GM18870 (cell line): ENCODE data around the gene FNDC8.
"Not testable (repeated sequence)": the region's sequence is repeated elsewhere in the genome, so short reads cannot be mapped to it uniquely, and the experiment has no call there.

Source experiments
- ATAC-seq: cut with Tn5 transposase; IDR thresholded peaks from one replicate; pipeline ENCODE4 v1.9.1; 2021; ENCODE audit warnings: moderate library complexity; ENCODE audit not compliant: unreplicated experiment

FNDC8 gene

DNA sequence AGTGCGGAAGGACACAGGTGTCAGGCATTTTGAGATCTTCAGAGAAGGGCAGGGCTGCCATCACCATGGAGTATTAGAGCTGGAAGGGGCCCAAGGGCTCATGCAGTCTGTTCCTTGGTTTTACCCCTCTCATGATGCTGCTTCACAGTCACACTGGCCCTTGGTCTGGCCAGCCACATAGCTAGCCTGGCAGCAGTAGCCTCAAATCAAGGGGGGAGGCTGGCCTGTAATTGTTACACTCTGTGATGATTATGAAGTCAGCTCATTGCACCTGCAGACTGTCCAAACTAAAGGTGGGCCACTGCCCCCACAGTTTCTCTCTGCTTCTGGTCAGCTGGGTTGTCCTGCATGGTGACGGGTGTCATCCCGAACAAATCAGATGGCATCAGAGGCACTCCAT, at the start of gene FNDC8:
Gene FNDC8 (plus strand): TSS at position 301 of the 400 bp plus-strand sequence. CDS start 79 bp downstream, at position 380.
- no peak for ATAC-seq

GRCh38 chr17:35073183-35073790, 48.1 kb upstream of the FNDC8 start:
- no peak for ATAC-seq

GRCh38 chr17:35073991-35074627, 47.3 kb upstream of the FNDC8 start:
- no peak for ATAC-seq

DNA sequence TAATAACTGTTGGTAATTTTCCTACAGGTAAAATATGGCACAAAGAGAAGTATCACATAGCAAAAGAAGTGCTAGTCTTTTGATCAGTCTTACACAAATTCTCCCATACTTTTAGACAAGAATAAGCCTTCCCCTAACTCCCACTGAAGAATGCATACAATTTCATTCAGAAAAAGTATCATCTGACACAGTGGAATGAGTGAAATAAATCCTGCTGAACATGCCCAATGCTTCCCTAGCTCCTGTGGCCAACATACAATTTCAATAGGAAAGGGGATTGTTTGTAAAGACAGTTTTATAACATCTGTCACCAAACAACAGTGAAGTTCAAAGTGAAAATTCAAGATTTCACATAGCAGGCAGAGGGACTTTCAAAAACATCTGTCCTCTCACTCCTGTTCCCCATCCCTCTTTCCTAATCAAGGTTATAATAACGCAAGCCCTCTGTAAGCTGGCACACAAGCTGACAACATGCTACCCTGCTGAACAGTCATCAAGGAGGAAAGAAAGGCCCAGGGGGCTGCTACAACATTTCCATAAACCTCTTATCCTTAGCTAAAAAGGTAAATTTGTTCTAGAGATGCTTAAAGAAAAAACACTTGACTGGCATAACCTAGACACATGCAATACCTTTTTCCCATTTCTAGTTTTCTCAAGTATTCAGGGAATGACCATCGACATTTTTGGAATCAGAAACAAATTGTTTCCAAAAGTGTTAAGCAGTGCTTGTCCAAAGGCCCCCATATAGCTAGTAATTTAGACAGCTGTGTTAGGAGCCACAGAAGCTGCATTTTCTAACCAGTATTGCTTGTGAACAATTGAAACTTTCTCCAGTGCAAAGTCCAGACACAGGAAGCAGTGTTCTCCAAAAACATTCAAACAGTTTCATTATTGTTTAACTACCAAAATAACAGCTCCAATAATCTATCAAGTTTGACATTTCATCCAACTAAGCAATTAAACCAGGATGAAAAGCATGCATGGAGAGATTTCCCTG, 46.4 kb upstream of the FNDC8 start:
- ATAC-seq, result no peak

GRCh38 chr17:35076874-35077273, 44.5 kb upstream of the FNDC8 start:
- ATAC-seq, result no peak

DNA sequence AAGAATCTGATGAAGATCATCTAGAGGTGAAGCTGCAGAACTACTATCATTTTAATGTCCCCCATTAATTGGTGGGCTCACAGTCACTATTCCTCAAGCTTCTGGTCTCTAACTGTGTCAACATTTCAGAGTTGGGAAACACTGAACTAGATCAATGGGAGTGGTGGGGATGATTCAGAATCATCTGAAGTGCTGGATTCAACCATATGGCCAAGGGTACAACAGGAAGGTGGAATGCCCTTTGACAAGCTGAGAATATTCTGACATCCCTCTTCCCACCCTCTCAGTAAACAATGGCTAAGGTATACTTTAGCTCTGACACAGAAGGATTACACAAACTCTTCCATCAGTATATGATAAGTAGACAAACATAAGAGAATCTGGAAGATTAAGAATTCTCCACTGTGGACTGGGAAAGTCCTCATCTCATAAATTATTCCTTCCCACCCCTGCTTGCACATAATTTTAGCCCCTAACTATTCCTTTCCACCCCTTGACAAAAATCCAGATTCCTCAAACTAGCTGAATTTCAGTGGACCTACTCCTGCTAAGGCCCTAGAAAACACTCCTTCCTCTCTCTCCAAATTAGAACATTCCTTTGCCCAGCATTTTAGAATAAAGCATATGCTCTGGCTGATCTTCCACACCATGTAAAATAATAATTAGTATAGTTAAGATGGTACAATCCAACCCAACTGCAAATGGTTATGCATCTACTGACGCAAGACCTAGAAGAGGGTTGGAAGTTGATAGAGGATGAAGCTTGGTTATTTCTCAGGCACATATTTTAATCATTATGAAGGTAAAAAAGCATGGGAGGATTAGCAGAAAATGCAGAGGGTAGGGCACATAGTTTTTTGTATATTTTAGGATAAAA, 41.6 kb upstream of the FNDC8 start:
- no peak for ATAC-seq

- ATAC-seq, result peak; percentile 49
Observed at GRCh38 chr17:35080536-35080935, 40.9 kb upstream of the FNDC8 start.

GRCh38 chr17:35081638-35082037, 39.8 kb upstream of the FNDC8 start:
- no peak for ATAC-seq

DNA sequence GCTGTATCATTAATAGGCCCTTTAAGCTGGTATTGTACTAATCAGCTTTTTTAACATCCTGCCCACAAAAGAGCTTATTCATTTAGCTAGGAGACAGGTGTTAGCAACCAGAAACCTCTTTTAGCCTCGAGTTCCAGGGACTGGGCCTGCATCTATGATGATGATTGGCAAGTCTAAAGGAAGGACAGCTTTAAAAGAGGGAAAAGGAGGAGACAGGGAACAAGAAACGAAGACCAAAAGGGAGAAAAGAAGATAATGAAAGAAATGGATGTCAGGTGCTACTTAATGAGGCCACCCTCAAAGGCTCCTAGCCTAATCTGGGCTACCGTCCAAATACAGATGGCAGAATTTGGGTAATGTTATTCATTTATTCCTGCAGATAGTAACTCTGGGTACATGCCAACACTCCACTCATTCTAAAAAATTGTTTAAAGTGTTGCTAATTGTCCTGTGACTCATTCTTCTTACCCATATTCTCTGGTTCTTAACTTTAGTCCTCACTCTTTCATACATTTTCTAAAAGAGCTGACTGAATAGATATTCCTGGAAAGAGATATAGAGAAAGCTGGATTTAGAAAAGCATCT, 39.2 kb upstream of the FNDC8 start:
- no peak for ATAC-seq

GRCh38 chr17:35083071-35083470, 38.3 kb upstream of the FNDC8 start:
- ATAC-seq, result no peak

DNA sequence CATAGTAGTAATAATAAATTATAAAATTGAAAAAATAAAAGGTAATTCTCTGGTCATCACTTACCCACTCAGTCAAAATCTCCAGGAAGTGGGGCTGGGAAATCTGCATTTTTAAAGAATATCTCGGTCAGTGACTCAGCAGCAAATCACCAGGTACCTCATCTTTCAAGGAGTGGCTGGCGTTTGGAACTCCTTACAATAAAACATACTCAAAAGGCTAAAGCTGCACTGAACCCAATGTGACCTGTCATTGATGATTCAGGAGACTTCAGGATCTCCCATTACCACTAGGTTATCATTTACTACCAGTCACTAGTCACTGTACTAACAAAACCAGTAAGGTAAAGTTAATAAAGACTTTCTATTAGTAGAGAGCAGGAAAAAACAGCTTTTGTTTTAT, 36.4 kb upstream of the FNDC8 start:
- ATAC-seq, result no peak

- no peak for ATAC-seq
Observed at GRCh38 chr17:35086164-35086563, 35.3 kb upstream of the FNDC8 start.

DNA sequence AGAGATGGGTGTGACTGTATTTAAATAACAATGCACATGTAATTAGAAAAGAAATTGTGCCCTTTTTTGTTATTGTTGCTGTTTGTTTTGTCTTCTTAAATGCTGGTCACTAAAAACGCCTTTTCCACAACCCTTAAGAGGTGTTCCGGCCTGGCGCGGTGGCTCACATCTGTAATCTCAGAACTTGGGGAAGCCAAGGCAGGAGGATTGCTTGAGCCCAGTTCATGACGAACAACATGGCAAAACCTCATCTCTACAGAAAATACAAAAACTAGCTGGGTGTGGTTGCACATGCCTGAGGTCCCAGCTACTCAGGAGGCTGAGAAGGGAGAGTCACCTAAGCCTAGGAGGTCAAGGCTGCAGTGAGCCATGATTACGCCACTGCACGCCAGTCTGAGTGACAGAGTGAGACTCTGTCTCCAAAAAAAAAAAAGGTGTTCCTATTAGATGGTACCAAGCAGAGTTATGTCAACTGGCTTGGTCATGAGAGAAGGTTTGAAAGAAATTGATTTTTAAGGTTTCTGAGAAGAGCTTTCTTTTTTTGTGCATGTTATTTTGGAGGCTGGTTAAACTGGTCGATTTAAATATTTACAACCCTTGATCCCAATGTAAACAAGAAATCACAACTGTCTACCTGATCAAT, 34.4 kb upstream of the FNDC8 start:
- no peak for ATAC-seq

DNA sequence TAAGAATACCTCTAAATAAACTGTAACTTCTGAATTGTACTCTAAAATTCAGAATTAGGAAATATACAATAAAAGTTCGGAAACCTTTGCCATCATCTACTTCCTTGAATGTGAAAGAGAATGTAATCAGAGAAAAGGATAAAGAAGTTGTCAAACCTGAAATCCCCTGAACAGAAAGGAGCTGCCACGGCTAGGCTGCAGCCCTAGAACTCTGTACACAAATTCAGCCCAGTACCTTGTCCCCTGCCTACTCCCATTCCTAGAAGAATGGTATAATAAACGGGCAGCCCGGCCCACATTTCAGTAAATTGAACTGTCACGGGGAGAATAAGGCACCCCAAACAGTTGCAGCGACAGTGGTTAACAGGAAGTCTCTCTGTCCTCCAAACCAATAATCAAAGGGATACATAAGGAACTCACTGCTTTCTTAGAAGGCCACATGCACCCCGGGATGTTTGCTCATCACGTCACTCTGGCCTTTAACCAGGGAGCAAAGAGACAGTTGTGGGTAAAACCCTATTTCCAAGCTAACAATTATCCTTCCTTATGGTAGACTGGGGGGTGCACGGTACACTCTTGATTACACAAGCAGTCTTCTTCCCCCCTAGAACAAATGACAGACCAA, 33.6 kb upstream of the FNDC8 start:
- ATAC-seq, result no peak

DNA sequence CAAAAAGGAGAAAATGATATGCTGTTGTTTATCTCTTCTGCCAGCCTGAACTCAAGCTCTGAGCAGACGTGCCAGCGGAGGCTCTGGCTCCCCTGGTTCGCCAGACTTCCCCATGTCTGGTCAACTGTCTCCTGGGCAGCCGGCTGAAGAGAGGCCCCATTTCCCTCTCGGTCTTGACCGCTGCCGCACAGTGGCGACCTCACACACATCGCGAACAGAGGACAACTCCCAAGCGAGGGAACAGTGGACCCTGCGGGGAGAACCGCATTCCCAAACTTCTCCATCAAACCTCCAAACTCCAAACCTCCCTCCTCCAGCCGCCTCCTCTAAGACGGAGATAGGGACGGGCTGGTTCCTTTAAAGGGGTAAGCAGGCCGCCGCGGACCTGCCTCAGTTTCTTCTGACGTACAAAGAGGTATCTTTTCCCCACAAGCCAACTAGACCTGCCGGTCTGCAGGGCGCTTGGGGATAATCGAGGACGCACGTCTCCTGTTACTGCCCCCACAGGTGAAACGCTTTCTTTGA, 33.0 kb upstream of the FNDC8 start:
- peak; percentile 18 for ATAC-seq

DNA sequence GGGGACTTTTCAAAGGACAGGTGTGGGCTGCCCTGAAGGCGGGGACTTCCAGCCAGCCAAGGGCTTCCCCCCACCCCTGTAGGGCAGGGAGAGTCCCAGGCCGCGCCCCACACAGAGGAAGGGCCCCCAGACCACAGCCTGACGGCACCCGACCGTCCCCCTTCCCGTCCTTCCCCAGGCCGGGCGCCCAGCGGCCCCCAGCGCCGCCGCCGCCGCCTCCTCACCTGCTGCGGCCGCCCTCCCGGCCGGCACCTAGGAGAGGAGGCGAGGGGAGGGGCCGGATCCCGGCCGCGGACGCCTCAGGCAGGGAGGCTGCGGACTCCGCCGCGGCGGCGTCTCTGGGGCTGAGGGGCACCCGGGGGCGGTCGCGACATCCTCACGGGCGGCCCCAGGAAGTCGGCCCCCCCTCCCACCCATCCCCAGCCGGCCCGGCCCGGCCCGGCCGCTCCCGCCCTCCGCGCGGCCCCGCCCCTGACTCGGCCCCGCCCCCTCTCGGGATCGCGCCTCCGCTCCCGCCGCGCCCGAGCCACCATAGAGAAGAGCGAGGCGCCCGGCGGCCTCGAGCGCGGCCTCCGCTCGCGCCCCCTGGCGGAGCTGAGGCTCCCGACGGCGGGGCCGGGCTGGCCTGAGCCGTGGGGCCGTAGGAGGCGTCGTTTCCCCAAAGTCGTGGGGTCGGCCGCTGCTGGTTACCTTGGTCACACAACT, 32.4 kb upstream of the FNDC8 start:
- ATAC-seq, result peak; percentile 51

GRCh38 chr17:35089586-35090296, 31.7 kb upstream of the FNDC8 start:
- ATAC-seq, result peak; percentile 24

DNA sequence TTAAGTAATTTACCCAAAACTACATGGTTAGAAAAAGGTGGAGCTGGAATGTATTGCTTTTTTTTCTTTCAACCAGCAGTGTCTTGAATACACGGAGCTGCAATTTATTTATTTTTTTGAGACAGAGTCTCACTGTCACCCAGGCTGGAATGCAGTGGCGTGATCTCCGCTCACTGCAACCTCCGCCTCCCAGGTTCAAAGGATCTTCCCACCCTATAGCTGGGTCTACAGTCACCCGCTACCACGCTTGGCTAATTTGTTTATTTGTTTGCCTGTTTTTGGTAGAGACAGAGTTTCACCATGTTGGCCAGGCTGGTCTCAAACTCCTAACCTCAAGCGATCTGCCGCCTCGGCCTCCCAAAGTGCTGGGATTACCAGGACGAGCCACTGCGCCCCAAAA, 30.7 kb upstream of the FNDC8 start:
- not testable (repeated sequence) for ATAC-seq
